Measurements from ENCODE around the gene BNIP5.

BNIP5 gene

GRCh38 chr6:36336208-36336710 is 429 bp downstream of the BNIP5 start:
- H3K4me3 ChIP-seq (ENCODE audit: control insufficient read depth, low read depth, low read length): no peak overlapping the region
- no peak for TF ChIP-seq CTCF (IDR thresholded peaks at IDR 0.05; ENCODE audit: control insufficient read depth, insufficient read depth, low read depth, low read length, missing control alignments)
- DNase-seq (ENCODE audit: low read depth): no peak

GRCh38 chr6:36335465-36336207 is 1.1 kb downstream of the BNIP5 start:
- TF ChIP-seq CTCF (IDR thresholded peaks at IDR 0.05; ENCODE audit: control insufficient read depth, insufficient read depth, low read depth, low read length, missing control alignments): no peak
- no peak for DNase-seq (ENCODE audit: low read depth)
- no peak overlapping the region for H3K4me3 ChIP-seq (ENCODE audit: control insufficient read depth, low read depth, low read length)

GRCh38 chr6:36334832-36335459 is 1.7 kb downstream of the BNIP5 start:
- no peak for TF ChIP-seq CTCF (IDR thresholded peaks at IDR 0.05; ENCODE audit: control insufficient read depth, insufficient read depth, low read depth, low read length, missing control alignments)
- DNase-seq (ENCODE audit: low read depth): no peak

GRCh38 chr6:36333931-36334725 is 2.6 kb downstream of the BNIP5 start:
- DNase-seq (ENCODE audit: low read depth): no peak
- H3K4me3 ChIP-seq (ENCODE audit: control insufficient read depth, low read depth, low read length): no peak overlapping the region
- TF ChIP-seq CTCF (IDR thresholded peaks at IDR 0.05; ENCODE audit: control insufficient read depth, insufficient read depth, low read depth, low read length, missing control alignments): no peak

More at GRCh38 chr6:36334832-36335459, 1.7 kb downstream of the BNIP5 start:
- H3K4me3 ChIP-seq (ENCODE audit: control insufficient read depth, low read depth, low read length): no peak overlapping the region

- H3K4me3 ChIP-seq (ENCODE audit: control insufficient read depth, low read depth, low read length): no peak overlapping the region
- DNase-seq (ENCODE audit: low read depth): no peak
- TF ChIP-seq CTCF (IDR thresholded peaks at IDR 0.05; ENCODE audit: control insufficient read depth, insufficient read depth, low read depth, low read length, missing control alignments): no peak
Measured at GRCh38 chr6:36333171-36333895, 3.4 kb downstream of the BNIP5 start.

GRCh38 chr6:36331381-36331780 is 5.3 kb downstream of the BNIP5 start:
- no peak for DNase-seq (ENCODE audit: low read depth)
- H3K4me3 ChIP-seq (ENCODE audit: control insufficient read depth, low read depth, low read length): no peak overlapping the region
- TF ChIP-seq CTCF (IDR thresholded peaks at IDR 0.05; ENCODE audit: control insufficient read depth, insufficient read depth, low read depth, low read length, missing control alignments): no peak
